Large intestine (tissue), 3 donors: ENCODE data around the gene RPL7L1. TPM values are rescaled to one million over a fixed set of nuclear protein-coding genes. Genes with fewer than 3 reads are reported as not detected.
"Not testable (repeated sequence)": the region's sequence is repeated elsewhere in the genome, so short reads cannot be mapped to it uniquely, and the experiment has no call there.

Source experiments
- DNase-seq, 2 donors: peaks; one replicate each; pipeline versions ENCODE4 v3.0.0 to v3.0.0-alpha.2; 2013
- H3K27ac ChIP-seq: one replicate; pipeline ENCODE4 v1.5.1; 2013; ENCODE audit warnings: low read length
- H3K27me3 ChIP-seq: 2 replicates; pipeline ENCODE4 v1.6.1; 2013; ENCODE audit warnings: low read length; ENCODE audit not compliant: control insufficient read depth, insufficient read depth
- H3K36me3 ChIP-seq: 2 replicates; pipeline ENCODE4 v1.6.1; 2013; ENCODE audit warnings: low read length; ENCODE audit not compliant: control insufficient read depth, insufficient read depth
- H3K4me1 ChIP-seq: one replicate; pipeline ENCODE4 v1.6.1; 2013; ENCODE audit warnings: low read length; ENCODE audit not compliant: control insufficient read depth, insufficient read depth
- H3K4me3 ChIP-seq: one replicate; pipeline ENCODE4 v1.5.1; 2013; ENCODE audit warnings: low read length
- H3K9me3 ChIP-seq: one replicate; pipeline ENCODE4 v1.6.1; 2013; ENCODE audit warnings: mild to moderate bottlenecking, low read depth, low read length, moderate library complexity; ENCODE audit not compliant: control insufficient read depth
- WGBS: methylation state at CpG from one replicate; pipeline ENCODE4 v1.1.5; 2013; ENCODE audit warnings: low lambda C conversion rate; ENCODE audit not compliant: insufficient coverage; 5-methylcytosine and 5-hydroxymethylcytosine counted together
- polyA plus RNA-seq: library from polyadenylated mRNA; unstranded; fragments of 120-200 nt; gene quantifications from one replicate; pipeline ENCODE4 v1.2.1, GENCODE V29; 2013

The RPL7L1 gene
- polyA plus RNA-seq, 1 donor = 90.6 TPM

- no CpG with 5 or more reads among the region's 63 CpGs for WGBS
- peaks cover 3% of the 10 kb centered on the region for H3K9me3 ChIP-seq
Observed at GRCh38 chr6:42890311-42891198, 11.1 kb downstream of the RPL7L1 start.

GRCh38 chr6:42891199-42891722 lies 11.8 kb downstream of the RPL7L1 start:
- peaks cover 18% of the 10 kb centered on the region for H3K4me1 ChIP-seq
- DNase-seq = no peak
- no peaks in the 10 kb centered on the region for H3K27me3 ChIP-seq
- peak overlapping the region; percentile 97 for H3K4me3 ChIP-seq
- H3K9me3 ChIP-seq = peaks cover 3% of the 10 kb centered on the region
- WGBS = 80% methylated on average over 1 of the region's 17 CpGs
- H3K27ac ChIP-seq = peak overlapping the region; percentile 97
- peaks cover 5% of the 10 kb centered on the region for H3K36me3 ChIP-seq

More at GRCh38 chr6:42890311-42891198, 11.1 kb downstream of the RPL7L1 start:
- Histone ChIP-seq H3K36me3 (peaks cover 11% of the 10 kb centered on the region), H3K27me3 (no peaks in the 10 kb centered on the region), H3K4me1 (peaks cover 18% of the 10 kb centered on the region), H3K27ac (peak overlapping the region; percentile 97), H3K4me3 (peak overlapping the region; percentile 97)
- peak; percentile 92 to 97 for DNase-seq

- Histone ChIP-seq H3K27ac (peak overlapping the region; percentile 83), H3K4me1 (peaks cover 18% of the 10 kb centered on the region)
- H3K27me3 ChIP-seq, H3K4me3 ChIP-seq, H3K36me3 ChIP-seq, H3K9me3 ChIP-seq: not testable (repeated sequence)
- no CpG with 5 or more reads among the region's 19 CpGs for WGBS
- DNase-seq = peak in 1 of 2 donors; percentile 59
Observed at GRCh38 chr6:42894041-42894828, 14.8 kb downstream of the RPL7L1 start.

- DNase-seq = no peak
- peaks cover 13% of the 10 kb centered on the region for H3K4me1 ChIP-seq
- WGBS = no CpG with 5 or more reads among the region's 10 CpGs
- H3K4me3 ChIP-seq = no peak overlapping the region
- H3K27ac ChIP-seq = no peak overlapping the region
- H3K27me3 ChIP-seq = no peaks in the 10 kb centered on the region
- H3K36me3 ChIP-seq = no peaks in the 10 kb centered on the region
- no peaks in the 10 kb centered on the region for H3K9me3 ChIP-seq
Observed at GRCh38 chr6:42896178-42896719, 16.8 kb downstream of the RPL7L1 start.

GRCh38 chr6:42898891-42899361 lies 19.5 kb downstream of the RPL7L1 start:
- DNase-seq = peak in 1 of 2 donors; percentile 56
- WGBS = 100% methylated on average over 1 of the region's 10 CpGs
- Histone ChIP-seq H3K27me3 (no peaks in the 10 kb centered on the region), H3K27ac (no peak overlapping the region), H3K4me1 (peaks cover 23% of the 10 kb centered on the region), H3K4me3 (no peak overlapping the region), H3K9me3 (no peaks in the 10 kb centered on the region), H3K36me3 (no peaks in the 10 kb centered on the region)

GRCh38 chr6:42899871-42900270 lies 20.5 kb downstream of the RPL7L1 start:
- Histone ChIP-seq H3K9me3 (no peaks in the 10 kb centered on the region), H3K4me1 (peaks cover 25% of the 10 kb centered on the region), H3K27ac (no peak overlapping the region), H3K4me3 (no peak overlapping the region), H3K27me3 (no peaks in the 10 kb centered on the region), H3K36me3 (no peaks in the 10 kb centered on the region)
- no CpG with 5 or more reads among the region's 8 CpGs for WGBS
- DNase-seq = no peak

GRCh38 chr6:42901538-42901957 lies 22.1 kb downstream of the RPL7L1 start:
- DNase-seq = peak; percentile 75 to 82
- Histone ChIP-seq H3K27me3 (no peaks in the 10 kb centered on the region), H3K36me3 (no peaks in the 10 kb centered on the region), H3K4me1 (peaks cover 25% of the 10 kb centered on the region), H3K27ac (peak overlapping the region; percentile 89), H3K4me3 (no peak overlapping the region), H3K9me3 (no peaks in the 10 kb centered on the region)
- 20% methylated on average over 1 of the region's 11 CpGs for WGBS

- WGBS = no CpG with 5 or more reads among the region's 22 CpGs
- peak overlapping the region; percentile 32 for H3K4me3 ChIP-seq
- H3K27me3 ChIP-seq, H3K9me3 ChIP-seq, H3K36me3 ChIP-seq: not testable (repeated sequence)
- H3K4me1 ChIP-seq = peaks cover 25% of the 10 kb centered on the region
- peak in 1 of 2 donors; percentile 68 for DNase-seq
- H3K27ac ChIP-seq = peak overlapping the region; percentile 89
Observed at GRCh38 chr6:42902429-42903263, 23.2 kb downstream of the RPL7L1 start.

- Histone ChIP-seq H3K4me3 (no peak overlapping the region), H3K36me3 (no peaks in the 10 kb centered on the region), H3K27ac (peak overlapping the region; percentile 50), H3K9me3 (no peaks in the 10 kb centered on the region), H3K27me3 (no peaks in the 10 kb centered on the region), H3K4me1 (peaks cover 25% of the 10 kb centered on the region)
- WGBS = 100% methylated on average over 1 of the region's 10 CpGs
- no peak for DNase-seq
Observed at GRCh38 chr6:42904467-42904866, 25.1 kb downstream of the RPL7L1 start.
